Measurements from ENCODE around the gene TRAPPC8. TPM values are rescaled to one million over a fixed set of nuclear protein-coding genes. Genes with fewer than 3 reads are reported as not detected.
"Not testable (repeated sequence)": the region's sequence is repeated elsewhere in the genome, so short reads cannot be mapped to it uniquely, and the experiment has no call there.

TRAPPC8 gene
- total and polyA plus RNA-seq, 7 donors, result 12.6 to 50.4 (median 33.8) TPM

DNA sequence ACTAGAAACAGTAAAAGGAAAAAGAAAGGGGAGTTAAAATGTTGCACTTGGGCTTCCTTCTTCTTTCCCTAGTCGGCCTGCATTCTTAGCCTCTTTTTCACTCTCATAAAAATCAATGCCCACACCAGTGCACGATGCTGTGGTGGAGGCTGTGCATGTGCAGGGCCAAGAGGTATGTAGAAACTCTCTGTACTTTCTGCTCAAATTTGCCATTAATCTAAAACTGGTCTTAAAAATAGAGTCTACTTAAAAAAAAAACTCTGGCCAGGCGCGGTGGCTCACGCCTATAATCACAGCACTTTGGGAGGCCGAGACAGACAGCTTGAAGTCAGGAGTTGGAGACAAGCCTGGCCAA is 11.1 kb downstream of the TRAPPC8 start:
- peaks cover 0 to 42% (median 3%) of the 10 kb centered on the region in 4 donors for H3K36me3 ChIP-seq
- H3K27me3 ChIP-seq, result no peaks in the 10 kb centered on the region
- no peaks in the 10 kb centered on the region for H3K9me3 ChIP-seq
- no peak overlapping the region for H3K4me3 ChIP-seq
- no peak for DNase-seq
- intact Hi-C loops (cut with DNase I), result no loop called here
- TF ChIP-seq POLR2AphosphoS5 (IDR thresholded peaks at IDR 0.05) (no peak), EP300 (IDR thresholded peaks at IDR 0.05) (no peak), POLR2A (IDR thresholded peaks at IDR 0.05) (no peak)
- TF ChIP-seq, protein P1, sequence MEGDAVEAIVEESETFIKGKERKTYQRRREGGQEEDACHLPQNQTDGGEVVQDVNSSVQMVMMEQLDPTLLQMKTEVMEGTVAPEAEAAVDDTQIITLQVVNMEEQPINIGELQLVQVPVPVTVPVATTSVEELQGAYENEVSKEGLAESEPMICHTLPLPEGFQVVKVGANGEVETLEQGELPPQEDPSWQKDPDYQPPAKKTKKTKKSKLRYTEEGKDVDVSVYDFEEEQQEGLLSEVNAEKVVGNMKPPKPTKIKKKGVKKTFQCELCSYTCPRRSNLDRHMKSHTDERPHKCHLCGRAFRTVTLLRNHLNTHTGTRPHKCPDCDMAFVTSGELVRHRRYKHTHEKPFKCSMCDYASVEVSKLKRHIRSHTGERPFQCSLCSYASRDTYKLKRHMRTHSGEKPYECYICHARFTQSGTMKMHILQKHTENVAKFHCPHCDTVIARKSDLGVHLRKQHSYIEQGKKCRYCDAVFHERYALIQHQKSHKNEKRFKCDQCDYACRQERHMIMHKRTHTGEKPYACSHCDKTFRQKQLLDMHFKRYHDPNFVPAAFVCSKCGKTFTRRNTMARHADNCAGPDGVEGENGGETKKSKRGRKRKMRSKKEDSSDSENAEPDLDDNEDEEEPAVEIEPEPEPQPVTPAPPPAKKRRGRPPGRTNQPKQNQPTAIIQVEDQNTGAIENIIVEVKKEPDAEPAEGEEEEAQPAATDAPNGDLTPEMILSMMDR (IDR thresholded peaks at IDR 0.05), result no peak
- H3K27ac ChIP-seq, result peak overlapping the region in 1 of 4 donors; percentile 21
- H3K4me1 ChIP-seq, result peaks cover 0 to 13% (median 12%) of the 10 kb centered on the region in 4 donors
- WGBS, 2 donors, result 82 to 88% methylated on average over 6 of the region's 6 CpGs

DNA sequence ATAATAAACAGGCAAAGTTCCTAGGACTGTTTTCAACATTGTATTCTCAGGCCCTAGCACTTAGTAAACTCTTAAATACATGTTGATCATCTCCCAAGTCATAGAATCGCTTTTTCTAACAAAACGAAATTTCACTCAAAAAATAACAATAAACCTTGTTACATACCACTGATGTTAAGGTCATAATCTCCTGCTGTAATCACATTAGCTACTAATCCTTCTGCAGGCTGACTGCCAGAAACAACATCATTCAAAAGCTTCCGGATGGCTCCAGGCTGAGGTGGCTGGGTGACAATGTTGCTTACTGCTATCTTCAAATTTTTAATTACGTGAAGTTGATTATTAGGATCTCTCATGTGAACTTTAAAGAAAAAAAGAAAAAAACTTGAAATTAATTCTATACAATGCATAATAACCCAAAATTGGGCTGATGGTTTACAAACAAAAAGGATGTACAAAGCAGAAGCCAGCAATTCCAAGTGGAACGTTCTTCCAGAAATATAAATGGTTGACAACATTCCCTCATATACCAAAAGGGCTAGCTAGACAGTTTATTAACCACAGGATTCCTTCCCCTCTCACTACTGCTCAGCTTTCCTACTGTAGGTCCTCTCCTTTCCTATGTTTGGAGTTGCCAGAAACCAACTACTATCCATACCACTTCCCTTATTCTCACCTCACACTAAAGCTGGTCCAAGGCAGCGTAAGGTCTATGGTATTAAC is 11.6 kb downstream of the TRAPPC8 start:
- H3K9me3 ChIP-seq, result no peaks in the 10 kb centered on the region
- 75 to 80% methylated on average over 6 of the region's 6 CpGs for WGBS, 2 donors
- no peak for DNase-seq
- intact Hi-C loops (cut with DNase I), result no loop called here
- peaks cover 0 to 13% (median 12%) of the 10 kb centered on the region in 4 donors for H3K4me1 ChIP-seq
- TF ChIP-seq, protein P1 (IDR thresholded peaks at IDR 0.05), result no peak
- TF ChIP-seq POLR2A (IDR thresholded peaks at IDR 0.05), result no peak
- no peak for TF ChIP-seq POLR2AphosphoS5 (IDR thresholded peaks at IDR 0.05)
- TF ChIP-seq EP300 (IDR thresholded peaks at IDR 0.05), result no peak
- peaks cover 0 to 47% (median 5%) of the 10 kb centered on the region in 4 donors for H3K36me3 ChIP-seq
- H3K27me3 ChIP-seq, result no peaks in the 10 kb centered on the region
- peak overlapping the region in 1 of 4 donors; percentile 21 for H3K27ac ChIP-seq
- H3K4me3 ChIP-seq, result no peak overlapping the region

DNA sequence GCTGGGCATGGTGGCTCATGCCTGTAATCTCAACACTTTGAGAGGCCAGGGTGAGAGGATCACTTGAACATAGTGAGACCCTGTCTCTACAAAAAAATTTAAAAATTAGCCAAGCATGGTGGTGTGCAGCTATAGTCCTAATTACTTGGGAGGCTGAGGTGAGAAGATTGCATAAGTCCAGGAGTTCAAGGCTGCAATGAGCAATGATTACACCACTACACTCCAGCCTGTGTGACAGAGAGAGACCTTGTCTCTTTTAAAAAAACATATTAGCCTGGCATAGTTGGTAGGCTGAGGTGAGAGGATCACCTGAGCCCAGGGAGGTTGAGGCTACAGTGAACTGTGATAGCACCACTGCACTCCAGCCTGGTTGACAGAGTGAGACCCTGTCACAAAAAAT is 13.7 kb downstream of the TRAPPC8 start:
- DNase-seq, result no peak
- no peaks in the 10 kb centered on the region for H3K27me3 ChIP-seq
- TF ChIP-seq, protein P1 (IDR thresholded peaks at IDR 0.05), result no peak
- TF ChIP-seq POLR2A (IDR thresholded peaks at IDR 0.05) (no peak), EP300 (IDR thresholded peaks at IDR 0.05) (no peak), POLR2AphosphoS5 (IDR thresholded peaks at IDR 0.05) (no peak)
- H3K27ac ChIP-seq, result no peak overlapping the region
- intact Hi-C loops (cut with DNase I), result no loop called here
- H3K4me3 ChIP-seq, result no peak overlapping the region
- peaks cover 0 to 13% (median 12%) of the 10 kb centered on the region in 4 donors for H3K4me1 ChIP-seq
- H3K9me3 ChIP-seq, result no peaks in the 10 kb centered on the region
- H3K36me3 ChIP-seq, result peaks cover 0 to 53% (median 8%) of the 10 kb centered on the region in 4 donors

DNA sequence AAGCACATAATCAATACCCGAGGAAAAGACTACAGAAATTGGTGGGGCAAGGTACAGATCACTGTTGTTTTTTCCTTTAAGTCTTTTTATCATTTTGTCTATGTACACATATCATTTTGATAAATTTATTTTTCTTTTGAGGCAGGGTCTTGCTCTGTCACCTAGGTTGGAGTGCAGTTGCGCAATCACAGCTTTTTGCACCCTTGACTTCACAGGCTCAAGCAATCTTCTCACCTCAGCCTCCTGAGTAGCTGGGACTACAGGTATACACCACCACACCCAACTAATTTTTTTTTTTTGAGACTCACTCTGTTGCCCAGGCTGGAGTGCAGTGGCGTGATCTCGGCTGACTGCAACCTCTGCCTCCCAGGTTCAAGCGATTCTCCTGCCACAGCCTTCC is 15.9 kb downstream of the TRAPPC8 start:
- 97 to 99% methylated on average over 5 of the region's 5 CpGs for WGBS, 2 donors
- DNase-seq; H3K4me3 ChIP-seq; H3K9me3 ChIP-seq; H3K27me3 ChIP-seq; intact Hi-C loops (cut with DNase I); H3K27ac ChIP-seq: not testable (repeated sequence)
- H3K4me1 ChIP-seq, result peaks cover 0 to 11% (median 10%) of the 10 kb centered on the region in 4 donors
- peaks cover 0 to 64% (median 8%) of the 10 kb centered on the region in 4 donors for H3K36me3 ChIP-seq

DNA sequence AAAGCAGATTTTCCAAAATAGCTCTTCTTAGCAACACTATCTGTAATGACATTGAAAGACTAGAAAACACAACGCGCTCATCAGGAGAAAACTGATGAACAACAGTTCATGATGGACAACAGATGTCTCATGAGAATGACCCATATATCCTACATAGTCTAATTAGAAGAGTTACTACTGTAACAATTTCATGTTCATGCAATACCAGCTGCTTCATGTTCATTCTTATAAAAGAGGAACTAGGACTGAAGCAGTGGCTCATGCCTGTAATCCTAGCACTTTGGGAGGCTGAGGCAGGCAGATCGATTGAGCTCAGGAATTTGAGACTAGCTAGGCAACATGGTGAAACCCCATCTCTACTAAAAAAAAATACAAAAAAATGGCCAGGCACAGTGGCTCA is 22.7 kb downstream of the TRAPPC8 start:
- H3K36me3 ChIP-seq, result peaks cover 0 to 42% (median 2%) of the 10 kb centered on the region in 4 donors
- H3K4me3 ChIP-seq, result no peak overlapping the region
- no peaks in the 10 kb centered on the region for H3K27me3 ChIP-seq
- H3K27ac ChIP-seq, result no peak overlapping the region
- no peak for TF ChIP-seq EP300 (IDR thresholded peaks at IDR 0.05)
- TF ChIP-seq, protein P1 (IDR thresholded peaks at IDR 0.05), result no peak
- no peak for TF ChIP-seq POLR2A (IDR thresholded peaks at IDR 0.05)
- TF ChIP-seq POLR2AphosphoS5 (IDR thresholded peaks at IDR 0.05), result no peak
- intact Hi-C loops (cut with DNase I), result no loop called here
- DNase-seq, result no peak
- 96 to 98% methylated on average over 3 of the region's 3 CpGs for WGBS, 2 donors
- H3K4me1 ChIP-seq, result no peaks in the 10 kb centered on the region
- H3K9me3 ChIP-seq, result no peaks in the 10 kb centered on the region

DNA sequence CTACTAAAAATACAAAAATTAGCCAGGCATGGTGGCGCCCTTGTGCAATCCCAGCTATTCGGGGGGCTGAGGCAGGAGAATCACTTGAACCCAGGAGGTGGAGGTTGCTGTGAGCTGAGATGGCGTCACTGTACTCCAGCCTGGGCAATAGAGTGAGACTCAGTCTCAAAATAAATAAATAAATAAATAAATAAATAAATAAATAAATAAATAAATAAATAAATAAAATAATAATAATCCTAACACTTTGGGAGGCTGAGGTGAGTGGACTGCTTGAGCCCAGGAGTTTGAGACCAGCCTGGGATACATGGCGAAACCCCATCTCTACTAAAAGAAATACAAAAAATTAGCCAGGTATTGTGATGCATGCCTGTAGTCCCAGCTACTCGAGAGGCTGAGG is 23.6 kb downstream of the TRAPPC8 start:
- DNase-seq, H3K4me1 ChIP-seq, H3K27me3 ChIP-seq, H3K4me3 ChIP-seq, H3K27ac ChIP-seq, H3K9me3 ChIP-seq: not testable (repeated sequence)
- intact Hi-C loops (cut with DNase I), result loop anchor here (10.0 kb wide), 1 partner anchor 55 kb away; no protein-coding TSS in a partner anchor
- 95 to 98% methylated on average over 5 of the region's 5 CpGs for WGBS, 2 donors
- peaks cover 0 to 51% (median 5%) of the 10 kb centered on the region in 4 donors for H3K36me3 ChIP-seq
